ENCODE results near the gene AOC3.
A peak's percentile ranks its signal among the peaks of the same experiment; 100 is the strongest.
"Not testable (repeated sequence)": the region's sequence is repeated elsewhere in the genome, so short reads cannot be mapped to it uniquely, and the experiment has no call there.

Gene AOC3

GRCh38 chr17:42846594-42847280 is 4.3 kb upstream of the AOC3 start:
- H3K4me3 ChIP-seq (ENCODE audit: low read depth, low read length), result no peak overlapping the region

GRCh38 chr17:42848093-42848492 is 2.9 kb upstream of the AOC3 start:
- in situ Hi-C loops (cut with HindIII; ENCODE audit: low sequenced_read_pairs), result no loop called here
- H3K4me3 ChIP-seq (ENCODE audit: low read depth, low read length), result no peak overlapping the region
- no peak for TF ChIP-seq CTCF (IDR thresholded peaks at IDR 0.05; ENCODE audit: low read depth, low read length)
- no peak for DNase-seq (ENCODE audit: low read depth, low spot score)

More at GRCh38 chr17:42846594-42847280, 4.3 kb upstream of the AOC3 start:
- no peak for TF ChIP-seq CTCF (IDR thresholded peaks at IDR 0.05; ENCODE audit: low read depth, low read length)
- DNase-seq (ENCODE audit: low read depth, low spot score), result peak; percentile 9
- in situ Hi-C loops (cut with HindIII; ENCODE audit: low sequenced_read_pairs), result no loop called here

GRCh38 chr17:42849031-42849430 is 2.0 kb upstream of the AOC3 start:
- TF ChIP-seq CTCF (IDR thresholded peaks at IDR 0.05; ENCODE audit: low read depth, low read length), result no peak
- in situ Hi-C loops (cut with HindIII; ENCODE audit: low sequenced_read_pairs), result no loop called here
- DNase-seq (ENCODE audit: low read depth, low spot score), result no peak
- no peak overlapping the region for H3K4me3 ChIP-seq (ENCODE audit: low read depth, low read length)

GRCh38 chr17:42849451-42850181 is 1.4 kb upstream of the AOC3 start:
- in situ Hi-C loops (cut with HindIII; ENCODE audit: low sequenced_read_pairs), result no loop called here
- H3K4me3 ChIP-seq (ENCODE audit: low read depth, low read length), result no peak overlapping the region
- TF ChIP-seq CTCF (IDR thresholded peaks at IDR 0.05; ENCODE audit: low read depth, low read length), result no peak
- DNase-seq (ENCODE audit: low read depth, low spot score), result no peak

- in situ Hi-C loops (cut with HindIII; ENCODE audit: low sequenced_read_pairs); DNase-seq (ENCODE audit: low read depth, low spot score); H3K4me3 ChIP-seq (ENCODE audit: low read depth, low read length): not testable (repeated sequence)
Measured at GRCh38 chr17:42851371-42852240, 607 bp downstream of the AOC3 start.

GRCh38 chr17:42852351-42852750 is 1.4 kb downstream of the AOC3 start:
- in situ Hi-C loops (cut with HindIII; ENCODE audit: low sequenced_read_pairs), result no loop called here
- no peak for DNase-seq (ENCODE audit: low read depth, low spot score)
- H3K4me3 ChIP-seq (ENCODE audit: low read depth, low read length), result no peak overlapping the region
- TF ChIP-seq CTCF (IDR thresholded peaks at IDR 0.05; ENCODE audit: low read depth, low read length), result no peak
